Suprapubic skin (tissue), 4 donors: Measurements from ENCODE around the gene AAMP. TPM values are rescaled to one million over a fixed set of nuclear protein-coding genes. Genes with fewer than 3 reads are reported as not detected.
A peak's percentile ranks its signal among the peaks of the same experiment; 100 is the strongest.

Source experiments
- DNase-seq, 2 donors: peaks; one replicate each; pipeline ENCODE4 v3.0.0-alpha.2; 2019; ENCODE audit warnings: low spot score in 2 of 2
- H3K27ac ChIP-seq: fragments of 200-600 bp; sonication (generic); one replicate; pipeline ENCODE4 v1.5.1; 2019
- H3K27me3 ChIP-seq: fragments of 200-600 bp; sonication (generic); one replicate; pipeline ENCODE4 v1.5.1; 2019
- H3K36me3 ChIP-seq: fragments of 200-600 bp; sonication (generic); one replicate; pipeline ENCODE4 v1.5.1; 2019
- H3K4me1 ChIP-seq: fragments of 200-600 bp; sonication (generic); one replicate; pipeline ENCODE4 v1.5.1; 2019
- H3K4me3 ChIP-seq: fragments of 200-600 bp; sonication (generic); one replicate; pipeline ENCODE4 v1.5.1; 2019; ENCODE audit warnings: mild to moderate bottlenecking
- H3K9me3 ChIP-seq: fragments of 200-600 bp; sonication (generic); one replicate; pipeline ENCODE4 v1.5.1; 2019
- CTCF ChIP-seq, 2 donors: fragments of 200-600 bp in 1 of 2; fragments of 450-650 bp in 1 of 2; sonication (generic) in 1 of 2; IDR thresholded peaks; one replicate each; pipeline ENCODE4 v1.5.1; 2016 to 2019; ENCODE audit warnings: antibody characterized with exemption in 2 of 2, mild to moderate bottlenecking in 1 of 2, moderate library complexity in 1 of 2
- EP300 ChIP-seq: sonication (generic); formaldehyde crosslinking; IDR thresholded peaks from one replicate; pipeline ENCODE4 v1.6.1; 2017; ENCODE audit warnings: antibody characterized with exemption
- POLR2A ChIP-seq, 2 donors: fragments of 450-650 bp; IDR thresholded peaks; one replicate each; pipeline ENCODE4 v1.6.1; 2017; ENCODE audit warnings: antibody characterized with exemption in 2 of 2, mild to moderate bottlenecking in 2 of 2, moderate library complexity in 2 of 2
- POLR2AphosphoS5 ChIP-seq, 3 donors: sonication (generic); formaldehyde crosslinking; IDR thresholded peaks; one replicate each; pipeline ENCODE4 v1.6.1; 2017; ENCODE audit warnings: antibody characterized with exemption in 3 of 3
- WGBS: methylation state at CpG from one replicate; pipeline ENCODE4 v1.1.5; 2018; 5-methylcytosine and 5-hydroxymethylcytosine counted together
- total RNA-seq, 4 donors: library from RNA; depleted of rRNA; stranded (reverse); fragments of >200 nt; gene quantifications; one replicate each; pipeline ENCODE4 v1.1.0, GENCODE V29; 2016

AAMP gene
- total RNA-seq, 4 donors from 2014 or later = 103 to 154 (median 144) TPM

- TF ChIP-seq POLR2AphosphoS5 (IDR thresholded peaks at IDR 0.05) (no peak), EP300 (no peak), POLR2A (IDR thresholded peaks at IDR 0.05) (no peak), CTCF (IDR thresholded peaks at IDR 0.05) (no peak)
- Histone ChIP-seq H3K27ac (peak overlapping the region; percentile 69), H3K4me1 (peaks cover 44% of the 10 kb centered on the region), H3K36me3 (peaks cover 40% of the 10 kb centered on the region), H3K4me3 (peak overlapping the region; percentile 4), H3K27me3 (no peaks in the 10 kb centered on the region), H3K9me3 (no peaks in the 10 kb centered on the region)
- 48% methylated on average over 15 of the region's 15 CpGs for WGBS
- peak in 1 of 2 donors; percentile 84 for DNase-seq
Observed at GRCh38 chr2:218259099-218259961, 10.6 kb downstream of the AAMP start.

- DNase-seq = peak; percentile 63 to 64
- Histone ChIP-seq H3K9me3 (no peaks in the 10 kb centered on the region), H3K4me1 (peaks cover 37% of the 10 kb centered on the region), H3K27me3 (no peaks in the 10 kb centered on the region), H3K36me3 (peaks cover 42% of the 10 kb centered on the region), H3K4me3 (no peak overlapping the region), H3K27ac (no peak overlapping the region)
- TF ChIP-seq CTCF (IDR thresholded peaks at IDR 0.05) (peak; percentile 13 to 38), POLR2A (IDR thresholded peaks at IDR 0.05) (no peak), EP300 (no peak), POLR2AphosphoS5 (IDR thresholded peaks at IDR 0.05) (no peak)
- WGBS = 44% methylated on average over 8 of the region's 8 CpGs
Observed at GRCh38 chr2:218257390-218257981, 12.5 kb downstream of the AAMP start.

- peaks cover 34% of the 10 kb centered on the region for H3K4me1 ChIP-seq
- WGBS = 96% methylated on average over 13 of the region's 13 CpGs
- DNase-seq = peak; percentile 29 to 34
- H3K27me3 ChIP-seq = no peaks in the 10 kb centered on the region
- no peaks in the 10 kb centered on the region for H3K9me3 ChIP-seq
- H3K27ac ChIP-seq = no peak overlapping the region
- peaks cover 49% of the 10 kb centered on the region for H3K36me3 ChIP-seq
- no peak overlapping the region for H3K4me3 ChIP-seq
- TF ChIP-seq POLR2A (IDR thresholded peaks at IDR 0.05) (no peak), CTCF (IDR thresholded peaks at IDR 0.05) (no peak), POLR2AphosphoS5 (IDR thresholded peaks at IDR 0.05) (no peak), EP300 (no peak)
Observed at GRCh38 chr2:218256612-218257350, 13.2 kb downstream of the AAMP start.

- no peak for TF ChIP-seq CTCF (IDR thresholded peaks at IDR 0.05)
- no peak for TF ChIP-seq POLR2AphosphoS5 (IDR thresholded peaks at IDR 0.05)
- TF ChIP-seq POLR2A (IDR thresholded peaks at IDR 0.05) = no peak
- no peak for TF ChIP-seq EP300
- H3K36me3 ChIP-seq = peaks cover 63% of the 10 kb centered on the region
- 79% methylated on average over 6 of the region's 6 CpGs for WGBS
Observed at GRCh38 chr2:218255446-218255845, 14.5 kb downstream of the AAMP start.

More at GRCh38 chr2:218255446-218255845, 14.5 kb downstream of the AAMP start:
- Histone ChIP-seq H3K9me3 (no peaks in the 10 kb centered on the region), H3K4me1 (peaks cover 24% of the 10 kb centered on the region), H3K27me3 (no peaks in the 10 kb centered on the region), H3K27ac (no peak overlapping the region), H3K4me3 (no peak overlapping the region)
- no peak for DNase-seq
